ENCODE measurements around the gene PRELID3B.

Gene PRELID3B

GRCh38 chr20:59033616-59034165 is 8.9 kb downstream of the PRELID3B start:
- peaks cover 33% of the 10 kb centered on the region for H3K4me1 ChIP-seq (ENCODE audit: control insufficient read depth, insufficient read depth, low read length)
- no peaks in the 10 kb centered on the region for H3K27me3 ChIP-seq (ENCODE audit: control insufficient read depth, insufficient read depth, low read length)
- no peak overlapping the region for H3K4me3 ChIP-seq (ENCODE audit: low read length)
- no peaks in the 10 kb centered on the region for H3K9me3 ChIP-seq (replicated peaks; ENCODE audit: low read length)
- no peak overlapping the region for H3K4me2 ChIP-seq (ENCODE audit: low read length)
- H3K9ac ChIP-seq (ENCODE audit: low read depth, low read length): peak overlapping the region; percentile 96
- H3K36me3 ChIP-seq (ENCODE audit: insufficient read depth, low read length): peaks cover 44% of the 10 kb centered on the region

DNA sequence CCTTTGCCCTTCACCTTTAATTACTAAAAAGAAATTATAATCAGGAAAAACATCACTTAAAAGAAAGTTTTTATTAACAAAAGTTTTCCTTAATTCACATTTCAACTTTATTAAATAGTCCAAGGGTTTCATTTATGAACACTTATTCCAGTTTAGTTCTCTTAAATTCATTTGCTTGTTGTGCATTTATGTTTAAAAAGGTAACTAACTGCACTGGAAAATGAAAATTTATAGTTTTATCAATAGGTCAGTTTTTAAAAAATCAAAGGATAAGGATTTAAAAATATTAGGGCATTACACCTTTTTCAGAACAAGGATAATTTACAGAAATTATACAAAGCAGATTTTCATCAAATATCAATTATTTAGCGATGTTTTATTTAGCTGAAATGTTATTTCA is 9.5 kb downstream of the PRELID3B start:
- Histone ChIP-seq H3K36me3 (ENCODE audit: insufficient read depth, low read length) (peaks cover 48% of the 10 kb centered on the region), H3K9me3 (replicated peaks; ENCODE audit: low read length) (no peaks in the 10 kb centered on the region), H3K4me2 (ENCODE audit: low read length) (peak overlapping the region; percentile 97), H3K27me3 (ENCODE audit: control insufficient read depth, insufficient read depth, low read length) (no peaks in the 10 kb centered on the region), H3K4me1 (ENCODE audit: control insufficient read depth, insufficient read depth, low read length) (peaks cover 39% of the 10 kb centered on the region), H3K4me3 (ENCODE audit: low read length) (peak overlapping the region; percentile 93), H3K9ac (ENCODE audit: low read depth, low read length) (peak overlapping the region; percentile 96)

DNA sequence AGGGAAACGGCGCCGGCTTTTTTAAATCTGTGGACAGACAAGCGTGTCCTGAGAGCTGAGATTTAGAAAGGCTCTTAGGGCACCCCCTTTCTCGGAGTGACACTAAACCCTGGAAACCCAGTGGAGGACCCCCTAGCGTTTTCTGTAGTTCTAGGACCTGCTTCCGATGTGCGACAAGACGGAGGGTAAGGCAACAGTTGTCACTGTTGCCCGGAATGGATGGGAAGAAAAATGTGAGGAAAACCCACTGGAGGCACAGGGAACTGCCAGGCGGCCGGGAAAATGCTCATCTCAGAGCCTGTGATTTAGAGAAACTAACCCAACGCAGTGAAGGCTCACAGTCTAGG is 9.9 kb downstream of the PRELID3B start:
- H3K36me3 ChIP-seq (ENCODE audit: insufficient read depth, low read length): peaks cover 45% of the 10 kb centered on the region
- H3K9me3 ChIP-seq (replicated peaks; ENCODE audit: low read length): no peaks in the 10 kb centered on the region
- no peaks in the 10 kb centered on the region for H3K27me3 ChIP-seq (ENCODE audit: control insufficient read depth, insufficient read depth, low read length)
- peak overlapping the region; percentile 96 for H3K9ac ChIP-seq (ENCODE audit: low read depth, low read length)
- H3K4me2 ChIP-seq (ENCODE audit: low read length): peak overlapping the region; percentile 97
- H3K4me1 ChIP-seq (ENCODE audit: control insufficient read depth, insufficient read depth, low read length): peaks cover 41% of the 10 kb centered on the region
- peak overlapping the region; percentile 93 for H3K4me3 ChIP-seq (ENCODE audit: low read length)

- H3K4me2 ChIP-seq (ENCODE audit: low read length): peak within 1 kb of the TSS; percentile 97
- H3K36me3 ChIP-seq (ENCODE audit: insufficient read depth, low read length): peaks cover 45% of the 10 kb centered on the region
- H3K9ac ChIP-seq (ENCODE audit: low read depth, low read length): peak within 1 kb of the TSS; percentile 96
- H3K4me1 ChIP-seq (ENCODE audit: control insufficient read depth, insufficient read depth, low read length): peaks cover 46% of the 10 kb centered on the region
- H3K4me3 ChIP-seq (ENCODE audit: low read length): peak within 1 kb of the TSS; percentile 93
- H3K9me3 ChIP-seq (replicated peaks; ENCODE audit: low read length): no peaks in the 10 kb centered on the region
- H3K27me3 ChIP-seq (ENCODE audit: control insufficient read depth, insufficient read depth, low read length): no peaks in the 10 kb centered on the region
These were observed 10.4 kb downstream of the PRELID3B start, which contains the start of gene ATP5F1E for GRCh38 chr20:59032023-59032712. TSS of gene ATP5F1E (minus strand) at chr20:59032335. CDS start at chr20:59032251, 84 bp downstream.

GRCh38 chr20:59031564-59032022 is 11.0 kb downstream of the PRELID3B start:
- H3K27me3 ChIP-seq (ENCODE audit: control insufficient read depth, insufficient read depth, low read length): no peaks in the 10 kb centered on the region
- H3K4me3 ChIP-seq (ENCODE audit: low read length): peak overlapping the region; percentile 93
- H3K9ac ChIP-seq (ENCODE audit: low read depth, low read length): peak overlapping the region; percentile 96
- H3K9me3 ChIP-seq (replicated peaks; ENCODE audit: low read length): no peaks in the 10 kb centered on the region
- peak overlapping the region; percentile 97 for H3K4me2 ChIP-seq (ENCODE audit: low read length)
- peaks cover 50% of the 10 kb centered on the region for H3K4me1 ChIP-seq (ENCODE audit: control insufficient read depth, insufficient read depth, low read length)
- peaks cover 44% of the 10 kb centered on the region for H3K36me3 ChIP-seq (ENCODE audit: insufficient read depth, low read length)

DNA sequence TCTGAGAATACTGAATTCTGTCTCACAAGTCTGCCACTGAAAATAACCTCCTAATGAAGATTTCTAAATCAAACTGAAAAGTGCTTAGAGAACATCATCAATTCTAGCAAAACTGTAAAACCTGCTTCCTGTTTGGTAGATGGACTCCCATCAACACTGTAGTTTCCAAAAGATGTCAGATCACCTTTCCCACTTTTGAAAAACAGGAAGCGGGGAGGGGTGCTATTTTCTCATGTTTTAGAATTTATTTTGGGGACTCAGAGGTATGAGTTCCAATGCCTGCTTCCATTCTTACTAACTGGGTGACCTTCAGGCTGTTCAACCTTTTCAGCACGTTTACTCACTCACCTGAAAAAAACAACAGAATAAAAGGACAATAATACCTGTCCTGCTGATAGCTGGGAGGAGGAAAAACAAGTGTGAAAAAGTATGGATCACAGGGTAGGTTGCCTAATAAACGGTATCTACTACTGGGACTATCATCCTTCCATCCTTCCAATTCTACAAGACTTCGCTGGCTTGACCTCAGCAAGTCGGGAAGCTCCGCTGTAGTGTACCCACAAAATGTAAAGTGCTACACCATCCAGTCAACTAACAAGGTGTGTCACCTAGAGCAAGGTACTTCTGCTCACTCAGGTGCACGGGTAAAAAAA is 11.5 kb downstream of the PRELID3B start:
- H3K4me3 ChIP-seq (ENCODE audit: low read length): peak overlapping the region; percentile 93
- H3K27me3 ChIP-seq (ENCODE audit: control insufficient read depth, insufficient read depth, low read length): no peaks in the 10 kb centered on the region
- H3K4me2 ChIP-seq (ENCODE audit: low read length): peak overlapping the region; percentile 97
- peak overlapping the region; percentile 96 for H3K9ac ChIP-seq (ENCODE audit: low read depth, low read length)
- H3K4me1 ChIP-seq (ENCODE audit: control insufficient read depth, insufficient read depth, low read length): peaks cover 50% of the 10 kb centered on the region
- peaks cover 42% of the 10 kb centered on the region for H3K36me3 ChIP-seq (ENCODE audit: insufficient read depth, low read length)
- H3K9me3 ChIP-seq (replicated peaks; ENCODE audit: low read length): no peaks in the 10 kb centered on the region

- peaks cover 50% of the 10 kb centered on the region for H3K4me1 ChIP-seq (ENCODE audit: control insufficient read depth, insufficient read depth, low read length)
- H3K27me3 ChIP-seq (ENCODE audit: control insufficient read depth, insufficient read depth, low read length): no peaks in the 10 kb centered on the region
- peak overlapping the region; percentile 34 for H3K9ac ChIP-seq (ENCODE audit: low read depth, low read length)
- peak overlapping the region; percentile 47 for H3K4me3 ChIP-seq (ENCODE audit: low read length)
- H3K36me3 ChIP-seq (ENCODE audit: insufficient read depth, low read length): peaks cover 48% of the 10 kb centered on the region
- H3K4me2 ChIP-seq (ENCODE audit: low read length): peak overlapping the region; percentile 97
- no peaks in the 10 kb centered on the region for H3K9me3 ChIP-seq (replicated peaks; ENCODE audit: low read length)
These were observed 13.8 kb downstream of the PRELID3B start for GRCh38 chr20:59028812-59029211.

- H3K4me3 ChIP-seq (ENCODE audit: low read length): peak overlapping the region; percentile 50
- H3K4me1 ChIP-seq (ENCODE audit: control insufficient read depth, insufficient read depth, low read length): peaks cover 46% of the 10 kb centered on the region
- peaks cover 51% of the 10 kb centered on the region for H3K36me3 ChIP-seq (ENCODE audit: insufficient read depth, low read length)
- no peaks in the 10 kb centered on the region for H3K9me3 ChIP-seq (replicated peaks; ENCODE audit: low read length)
- peak overlapping the region; percentile 97 for H3K4me2 ChIP-seq (ENCODE audit: low read length)
- H3K9ac ChIP-seq (ENCODE audit: low read depth, low read length): peak overlapping the region; percentile 33
- no peaks in the 10 kb centered on the region for H3K27me3 ChIP-seq (ENCODE audit: control insufficient read depth, insufficient read depth, low read length)
These were observed 14.8 kb downstream of the PRELID3B start for GRCh38 chr20:59027741-59028320.

DNA sequence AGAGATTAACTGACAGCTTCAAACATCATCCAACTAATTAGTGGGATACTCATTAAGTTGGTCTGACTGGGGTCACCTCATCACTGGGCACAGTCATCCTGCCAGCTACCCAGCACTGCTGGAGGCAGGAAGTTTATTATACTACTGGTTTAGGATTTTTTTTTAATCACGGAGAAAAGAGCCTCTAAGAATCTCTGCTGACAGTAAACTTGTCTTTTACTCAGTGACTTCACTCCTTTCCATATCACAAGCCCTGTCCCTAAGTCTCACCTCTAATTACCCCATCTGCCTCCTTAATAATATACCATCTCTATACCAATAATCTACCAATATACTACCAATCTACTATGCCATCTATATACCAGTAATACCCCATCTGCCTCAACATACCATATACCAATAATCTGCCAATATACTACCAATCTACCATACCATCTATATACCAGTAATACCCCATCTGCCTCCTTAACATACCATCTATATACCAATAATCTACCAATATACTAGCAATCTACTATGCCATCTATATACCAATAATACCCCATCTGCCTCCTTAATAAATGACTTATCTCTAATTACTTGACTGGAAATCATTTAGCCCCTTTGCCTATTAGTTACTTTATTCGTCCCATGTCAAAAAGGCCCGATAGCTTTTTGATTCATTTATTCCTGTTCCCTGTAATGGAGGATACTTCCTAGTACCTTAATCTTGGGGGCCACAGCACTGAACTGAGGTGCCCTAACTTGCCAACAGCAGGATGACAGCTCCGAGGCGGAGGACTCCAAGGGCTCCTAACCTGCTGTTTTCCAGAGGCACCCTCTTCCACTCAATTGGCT is 15.5 kb downstream of the PRELID3B start:
- peak overlapping the region; percentile 14 for H3K9ac ChIP-seq (ENCODE audit: low read depth, low read length)
- no peaks in the 10 kb centered on the region for H3K9me3 ChIP-seq (replicated peaks; ENCODE audit: low read length)
- H3K4me3 ChIP-seq (ENCODE audit: low read length): peak overlapping the region; percentile 50
- peaks cover 57% of the 10 kb centered on the region for H3K36me3 ChIP-seq (ENCODE audit: insufficient read depth, low read length)
- peaks cover 46% of the 10 kb centered on the region for H3K4me1 ChIP-seq (ENCODE audit: control insufficient read depth, insufficient read depth, low read length)
- peak overlapping the region; percentile 97 for H3K4me2 ChIP-seq (ENCODE audit: low read length)
- H3K27me3 ChIP-seq (ENCODE audit: control insufficient read depth, insufficient read depth, low read length): no peaks in the 10 kb centered on the region

DNA sequence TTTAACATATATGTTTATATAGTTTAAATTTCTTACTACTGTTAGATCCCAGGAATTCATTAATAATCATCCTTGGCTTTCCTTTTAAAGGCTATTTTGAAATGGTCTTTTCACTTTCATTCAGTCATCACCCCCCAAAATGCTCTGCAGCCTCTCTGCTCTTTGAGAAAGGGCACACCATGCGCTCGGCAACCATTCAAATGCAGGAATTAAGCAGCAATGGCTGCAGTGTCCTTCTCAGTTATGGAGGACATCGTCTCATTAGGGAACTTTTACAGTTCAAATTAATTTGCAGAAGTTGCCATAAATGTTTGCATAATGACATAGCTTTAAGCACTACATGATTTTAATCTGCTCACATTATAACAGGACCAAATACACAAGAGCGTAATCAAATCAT is 17.1 kb downstream of the PRELID3B start:
- Histone ChIP-seq H3K4me1 (ENCODE audit: control insufficient read depth, insufficient read depth, low read length) (peaks cover 36% of the 10 kb centered on the region), H3K27me3 (ENCODE audit: control insufficient read depth, insufficient read depth, low read length) (no peaks in the 10 kb centered on the region), H3K9me3 (replicated peaks; ENCODE audit: low read length) (no peaks in the 10 kb centered on the region), H3K9ac (ENCODE audit: low read depth, low read length) (no peak overlapping the region), H3K36me3 (ENCODE audit: insufficient read depth, low read length) (peaks cover 57% of the 10 kb centered on the region), H3K4me2 (ENCODE audit: low read length) (no peak overlapping the region), H3K4me3 (ENCODE audit: low read length) (no peak overlapping the region)

- peaks cover 32% of the 10 kb centered on the region for H3K4me1 ChIP-seq (ENCODE audit: control insufficient read depth, insufficient read depth, low read length)
- H3K9ac ChIP-seq (ENCODE audit: low read depth, low read length): no peak overlapping the region
- H3K4me3 ChIP-seq (ENCODE audit: low read length): no peak overlapping the region
- no peaks in the 10 kb centered on the region for H3K9me3 ChIP-seq (replicated peaks; ENCODE audit: low read length)
- H3K36me3 ChIP-seq (ENCODE audit: insufficient read depth, low read length): peaks cover 57% of the 10 kb centered on the region
- no peaks in the 10 kb centered on the region for H3K27me3 ChIP-seq (ENCODE audit: control insufficient read depth, insufficient read depth, low read length)
- H3K4me2 ChIP-seq (ENCODE audit: low read length): no peak overlapping the region
These were observed 17.5 kb downstream of the PRELID3B start for GRCh38 chr20:59025086-59025485.

Data from skeletal muscle satellite cell (primary cell).